MM.1S (cell line): Measurements from ENCODE around the gene WFDC11.

Source experiments
- EZH2 ChIP-seq: fragments of 300-600 bp; sonication (generic); optimal IDR thresholded peaks from 2 replicates; pipeline ENCODE3; 2017; ENCODE audit warnings: low read depth, mild to moderate bottlenecking, antibody characterized with exemption, low read length, mixed read lengths
- EZH2phosphoT487 ChIP-seq: fragments of 300-600 bp; sonication (generic); IDR thresholded peaks from 2 replicates; pipeline ENCODE4 v1.6.1; 2018; ENCODE audit warnings: antibody characterized with exemption, low read length
- TF ChIP-seq, protein P1 (sequence below): fragments of 300-600 bp; sonication (generic); IDR thresholded peaks from 2 replicates; pipeline ENCODE4 v1.5.1; 2016; ENCODE audit warnings: antibody characterized with exemption, low read length, mixed read lengths

DNA sequence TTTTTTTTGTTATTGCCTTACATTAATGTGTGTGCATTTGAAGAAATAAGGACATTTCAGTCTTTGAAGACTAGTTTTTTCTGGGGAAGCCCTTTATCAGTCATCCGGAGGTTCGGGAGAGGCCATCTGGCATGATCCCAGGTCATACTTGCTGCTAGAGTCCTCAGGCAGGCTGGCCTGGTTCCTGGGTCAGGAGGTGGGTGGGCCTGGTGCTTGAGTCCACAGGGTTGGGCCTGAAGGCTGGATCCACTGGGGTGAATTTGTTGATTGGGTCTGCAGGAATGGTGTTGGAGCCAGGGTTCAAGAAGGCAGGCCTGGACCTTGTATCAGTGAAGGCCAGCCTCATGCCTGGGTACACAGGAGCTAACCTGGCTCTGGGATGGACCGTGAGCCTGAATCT is 23.2 kb downstream of the WFDC11 start:
- TF ChIP-seq, protein P1, sequence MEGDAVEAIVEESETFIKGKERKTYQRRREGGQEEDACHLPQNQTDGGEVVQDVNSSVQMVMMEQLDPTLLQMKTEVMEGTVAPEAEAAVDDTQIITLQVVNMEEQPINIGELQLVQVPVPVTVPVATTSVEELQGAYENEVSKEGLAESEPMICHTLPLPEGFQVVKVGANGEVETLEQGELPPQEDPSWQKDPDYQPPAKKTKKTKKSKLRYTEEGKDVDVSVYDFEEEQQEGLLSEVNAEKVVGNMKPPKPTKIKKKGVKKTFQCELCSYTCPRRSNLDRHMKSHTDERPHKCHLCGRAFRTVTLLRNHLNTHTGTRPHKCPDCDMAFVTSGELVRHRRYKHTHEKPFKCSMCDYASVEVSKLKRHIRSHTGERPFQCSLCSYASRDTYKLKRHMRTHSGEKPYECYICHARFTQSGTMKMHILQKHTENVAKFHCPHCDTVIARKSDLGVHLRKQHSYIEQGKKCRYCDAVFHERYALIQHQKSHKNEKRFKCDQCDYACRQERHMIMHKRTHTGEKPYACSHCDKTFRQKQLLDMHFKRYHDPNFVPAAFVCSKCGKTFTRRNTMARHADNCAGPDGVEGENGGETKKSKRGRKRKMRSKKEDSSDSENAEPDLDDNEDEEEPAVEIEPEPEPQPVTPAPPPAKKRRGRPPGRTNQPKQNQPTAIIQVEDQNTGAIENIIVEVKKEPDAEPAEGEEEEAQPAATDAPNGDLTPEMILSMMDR, result no peak
- TF ChIP-seq EZH2 (no peak), EZH2phosphoT487 (no peak)
